GM08714 (cell line): Measurements from ENCODE around the gene HCN3.

Source experiments
- H3K4me3 ChIP-seq: fragments of 200-500 bp; sonication (Bioruptor generic); 2 replicates; pipeline ENCODE4 v1.5.1; 2014; ENCODE audit warnings: mild to moderate bottlenecking, low read length, inconsistent platforms
- ZNF274 ChIP-seq: IDR thresholded peaks from 2 replicates; pipeline ENCODE4 v1.6.1; 2012; ENCODE audit warnings: mild to moderate bottlenecking, low read depth, low read length

HCN3 gene

GRCh38 chr1:155301342-155301841 lies 24.1 kb downstream of the HCN3 start, which contains the start of gene PKLR:
PKLR (minus strand) TSS chr1:155301438; CDS start chr1:155301395, 43 bp downstream.
- no peak for TF ChIP-seq ZNF274
- no peak within 1 kb of the TSS for H3K4me3 ChIP-seq

- TF ChIP-seq ZNF274, result no peak
- peak overlapping the region; percentile 75 for H3K4me3 ChIP-seq
These were observed 27.3 kb downstream of the HCN3 start for GRCh38 chr1:155304558-155305063.

- no peak for TF ChIP-seq ZNF274
- H3K4me3 ChIP-seq, result peak overlapping the region; percentile 75; the same call in 1 of the 2 replicates
These were observed 28.7 kb downstream of the HCN3 start for GRCh38 chr1:155305881-155306391.

GRCh38 chr1:155307247-155307740 lies 30.0 kb downstream of the HCN3 start:
- H3K4me3 ChIP-seq, result no peak overlapping the region; the same call in 1 of the 2 replicates
- no peak for TF ChIP-seq ZNF274

GRCh38 chr1:155308493-155309422 lies 31.5 kb downstream of the HCN3 start, which contains the start of gene FDPS:
FDPS (plus strand) TSS chr1:155308866; CDS start chr1:155309790, 924 bp downstream.
- no peak for TF ChIP-seq ZNF274

GRCh38 chr1:155309423-155310021 lies 32.3 kb downstream of the HCN3 start:
- TF ChIP-seq ZNF274, result no peak

More at GRCh38 chr1:155308493-155309422, 31.5 kb downstream of the HCN3 start, which contains the start of gene FDPS:
- H3K4me3 ChIP-seq, result peak within 1 kb of the TSS; percentile 93

GRCh38 chr1:155313261-155313660 lies 36.0 kb downstream of the HCN3 start:
- TF ChIP-seq ZNF274, result no peak
- no peak overlapping the region for H3K4me3 ChIP-seq

More at GRCh38 chr1:155309423-155310021, 32.3 kb downstream of the HCN3 start:
- peak overlapping the region; percentile 93 for H3K4me3 ChIP-seq

- no peak for TF ChIP-seq ZNF274
- no peak overlapping the region for H3K4me3 ChIP-seq
These were observed 39.7 kb downstream of the HCN3 start for GRCh38 chr1:155316922-155317321.

GRCh38 chr1:155318082-155318481 lies 40.8 kb downstream of the HCN3 start:
- H3K4me3 ChIP-seq, result no peak overlapping the region
- no peak for TF ChIP-seq ZNF274

GRCh38 chr1:155319536-155319935 lies 42.3 kb downstream of the HCN3 start:
- H3K4me3 ChIP-seq, result no peak overlapping the region
- no peak for TF ChIP-seq ZNF274

- no peak for TF ChIP-seq ZNF274
- H3K4me3 ChIP-seq, result no peak overlapping the region
These were observed 43.0 kb downstream of the HCN3 start for GRCh38 chr1:155320252-155320651.

GRCh38 chr1:155320661-155321617 lies 43.7 kb downstream of the HCN3 start, which contains the start of gene RUSC1:
RUSC1 (plus strand) TSS chr1:155320894; CDS start chr1:155321774, 880 bp downstream.
- TF ChIP-seq ZNF274, result no peak
- no peak within 1 kb of the TSS; the same call in 1 of the 2 replicates for H3K4me3 ChIP-seq
